Keratinocyte (primary cell): Measurements from ENCODE around the gene RAET1E. TPM values are rescaled to one million over a fixed set of nuclear protein-coding genes. Genes with fewer than 3 reads are reported as not detected.

ENCODE experiments used
- DNase-seq: peaks from one replicate; pipeline ENCODE4 v3.0.0-alpha.2; 2011; ENCODE audit warnings: low read depth, missing footprints, low spot score
- FAIRE-seq: peaks from 2 replicates; lab custom pipeline; 2011; peaks lifted over from hg19 to GRCh38; lab: Jason Lieb, UNC
- H2AFZ ChIP-seq: 2 replicates; pipeline ENCODE4 v1.6.0; 2012; ENCODE audit warnings: low read length, control low read depth, inconsistent platforms; ENCODE audit not compliant: control insufficient read depth
- H3K27ac ChIP-seq: 2 replicates; pipeline ENCODE4 v1.5.1; 2011; ENCODE audit warnings: low read length; ENCODE audit not compliant: control insufficient read depth, insufficient read depth
- H3K27me3 ChIP-seq: 3 replicates; pipeline ENCODE4 v1.6.0; 2011; ENCODE audit warnings: low read length; ENCODE audit not compliant: control insufficient read depth, insufficient read depth; ENCODE audit errors: extremely low read depth
- H3K36me3 ChIP-seq, 2 experiments: 2 replicates in 1 of 2; 3 replicates in 1 of 2; pipeline ENCODE4 v1.5.1; 2011; ENCODE audit warnings: low read length in 2 of 2, mild to moderate bottlenecking in 1 of 2; ENCODE audit not compliant: control insufficient read depth in 2 of 2, insufficient read depth in 2 of 2; ENCODE audit errors: extremely low read depth in 1 of 2
- H3K4me1 ChIP-seq: 3 replicates; pipeline ENCODE4 v1.5.1; 2011; ENCODE audit warnings: low read length; ENCODE audit not compliant: control insufficient read depth, insufficient read depth; ENCODE audit errors: extremely low read depth
- H3K4me2 ChIP-seq: 3 replicates; pipeline ENCODE4 v1.6.0; 2011; ENCODE audit warnings: low read depth, low read length; ENCODE audit not compliant: control insufficient read depth, insufficient read depth; ENCODE audit errors: extremely low read depth
- H3K4me3 ChIP-seq, 3 experiments: fragments of 200-600 bp in 1 of 3; sonication (generic) in 1 of 3; 2 replicates in 2 of 3; 3 replicates in 1 of 3; pipeline ENCODE4 v1.5.1; 2011 to 2016; ENCODE audit warnings: low read length in 3 of 3, mild to moderate bottlenecking in 3 of 3, control low read depth in 2 of 3, inconsistent platforms in 1 of 3, low read depth in 1 of 3, mixed read lengths in 1 of 3, mixed run types in 1 of 3, moderate library complexity in 1 of 3; ENCODE audit not compliant: control insufficient read depth in 2 of 3, insufficient read depth in 2 of 3; ENCODE audit errors: extremely low read depth in 1 of 3
- H3K79me2 ChIP-seq: 2 replicates; pipeline ENCODE4 v1.6.0; 2012; ENCODE audit warnings: low read length; ENCODE audit not compliant: control insufficient read depth, insufficient read depth
- H3K9ac ChIP-seq: 3 replicates; pipeline ENCODE4 v1.6.0; 2011; ENCODE audit warnings: low read length; ENCODE audit not compliant: control insufficient read depth, insufficient read depth; ENCODE audit errors: extremely low read depth
- H3K9me1 ChIP-seq: 3 replicates; pipeline ENCODE4 v1.6.0; 2011; ENCODE audit warnings: low read length; ENCODE audit not compliant: control insufficient read depth, insufficient read depth; ENCODE audit errors: extremely low read depth
- H3K9me3 ChIP-seq: 2 replicates; pipeline ENCODE4 v1.5.1; 2012; ENCODE audit warnings: low read depth, low read length; ENCODE audit not compliant: control insufficient read depth
- H4K20me1 ChIP-seq: 3 replicates; pipeline ENCODE4 v1.6.0; 2011; ENCODE audit warnings: low read length; ENCODE audit not compliant: control insufficient read depth, insufficient read depth; ENCODE audit errors: extremely low read depth
- CTCF ChIP-seq, 3 experiments: IDR thresholded peaks in 1 of 3; conservative IDR thresholded peaks in 1 of 3; optimal IDR thresholded peaks in 1 of 3; 2 replicates in 2 of 3; 3 replicates in 1 of 3; pipeline versions ENCODE3 to v1.5.1; 2011; ENCODE audit warnings: low read length in 3 of 3, mild to moderate bottlenecking in 3 of 3, moderate library complexity in 2 of 3, control low read depth in 1 of 3, inconsistent platforms in 1 of 3; ENCODE audit not compliant: insufficient read depth in 2 of 3; ENCODE audit errors: extremely low read depth in 1 of 3
- EZH2 ChIP-seq: IDR thresholded peaks from one replicate; pipeline ENCODE4 v1.6.1; 2012; ENCODE audit warnings: inconsistent platforms, mild to moderate bottlenecking, low read length, moderate library complexity
- dilution Hi-C: fragments of 300-500 bp; cut with MboI; formaldehyde crosslinking; loops from one replicate; pipeline ENCODE4 v1.7.0; 2020; ENCODE audit warnings: low sequenced_read_pairs; ENCODE audit not compliant: extremely low pct_ligation_motif_present
- polyA plus RNA-seq, 5 experiments: library from polyadenylated mRNA; depleted of rRNA in 3 of 5; stranded (reverse) in 3 of 5; stranded (forward) in 1 of 5; unstranded in 1 of 5; fragments of >200 nt; gene quantifications; 1 replicate in 1 of 5; 2 replicates in 3 of 5; 3 replicates in 1 of 5; pipeline versions ENCODE4 v1.2.1 to v1.2.3, GENCODE V29; 2011 to 2012; ENCODE audit warnings: missing spikeins in 2 of 5, low read depth in 1 of 5, low replicate concordance in 1 of 5

Gene RAET1E
- polyA plus RNA-seq, 1 donor (not counting 4 experiments of a cell fraction or from before 2014, with no cell fraction given): 14.0 TPM

GRCh38 chr6:149903938-149904611, 6.2 kb upstream of the RAET1E start:
- Histone ChIP-seq H3K27ac (no peak overlapping the region), H3K79me2 (no peaks in the 10 kb centered on the region), H3K4me3 (no peak overlapping the region), H3K4me1 (peaks cover 21% of the 10 kb centered on the region), H3K36me3 (no peaks in the 10 kb centered on the region), H4K20me1 (no peaks in the 10 kb centered on the region), H3K27me3 (no peaks in the 10 kb centered on the region), H2AFZ (no peak overlapping the region), H3K9me1 (no peaks in the 10 kb centered on the region), H3K9me3 (peaks cover 1% of the 10 kb centered on the region), H3K4me2 (no peak overlapping the region), H3K9ac (no peak overlapping the region)
- TF ChIP-seq EZH2 (no peak), CTCF (optimal IDR thresholded peaks at IDR 0.05 in 1 of 3, IDR thresholded peaks at IDR 0.05 in 1 of 3, conservative IDR thresholded peaks at IDR 0.05 in 1 of 3; ENCODE audit: extremely low read depth in 1 of 3, insufficient read depth in 2 of 3, low read length in 3 of 3) (no peak)
- dilution Hi-C loops: no loop called here
- FAIRE-seq: no peak
- DNase-seq: no peak

GRCh38 chr6:149901444-149902140, 3.7 kb upstream of the RAET1E start:
- no peaks in the 10 kb centered on the region for H3K9me3 ChIP-seq
- H3K79me2 ChIP-seq: no peaks in the 10 kb centered on the region
- H3K27ac ChIP-seq: no peak overlapping the region
- FAIRE-seq: no peak
- no peak overlapping the region for H2AFZ ChIP-seq
- no peak overlapping the region for H3K4me3 ChIP-seq
- H3K36me3 ChIP-seq: no peaks in the 10 kb centered on the region
- H3K9ac ChIP-seq: no peak overlapping the region
- no peak for DNase-seq
- TF ChIP-seq EZH2: no peak
- no peak for TF ChIP-seq CTCF (optimal IDR thresholded peaks at IDR 0.05 in 1 of 3, IDR thresholded peaks at IDR 0.05 in 1 of 3, conservative IDR thresholded peaks at IDR 0.05 in 1 of 3; ENCODE audit: extremely low read depth in 1 of 3, insufficient read depth in 2 of 3, low read length in 3 of 3)
- no peaks in the 10 kb centered on the region for H3K27me3 ChIP-seq
- no peaks in the 10 kb centered on the region for H3K9me1 ChIP-seq
- no peaks in the 10 kb centered on the region for H4K20me1 ChIP-seq
- no peak overlapping the region for H3K4me2 ChIP-seq
- H3K4me1 ChIP-seq: peaks cover 40% of the 10 kb centered on the region
- dilution Hi-C loops: no loop called here
